Neural cell (in vitro differentiated cells): Measurements from ENCODE around the gene THUMPD1. TPM values are rescaled to one million over a fixed set of nuclear protein-coding genes. Genes with fewer than 3 reads are reported as not detected.

ENCODE experiments used
- H2AFZ ChIP-seq: fragments of 200-600, 300-800 bp; sonication (generic), shearing (Covaris generic); 2 replicates; pipeline ENCODE4 v1.6.0; 2014; ENCODE audit warnings: low read depth, mild to moderate bottlenecking, antibody characterized with exemption, low read length, moderate library complexity
- H3F3A ChIP-seq: fragments of 200-600 bp; shearing (Covaris generic); 2 replicates; pipeline ENCODE4 v1.6.1; 2016; ENCODE audit warnings: mild to moderate bottlenecking, moderate library complexity, mixed read lengths, antibody characterized with exemption, low read length; ENCODE audit not compliant: insufficient read depth, poor library complexity, severe bottlenecking
- H3K27ac ChIP-seq: fragments of 200-600, 300-800 bp; sonication (generic), shearing (Covaris generic); 2 replicates; pipeline ENCODE4 v1.5.1; 2014; ENCODE audit warnings: mild to moderate bottlenecking, low read length, moderate library complexity
- H3K27me3 ChIP-seq: fragments of 300-800, 200-600 bp; sonication (generic), shearing (Covaris generic); 2 replicates; pipeline ENCODE4 v1.6.0; 2014; ENCODE audit warnings: mild to moderate bottlenecking, low read depth, low read length, moderate library complexity; ENCODE audit not compliant: insufficient read depth
- H3K36me3 ChIP-seq: fragments of 300-800, 200-600 bp; sonication (generic), shearing (Covaris generic); 2 replicates; pipeline ENCODE4 v1.5.1; 2014; ENCODE audit warnings: mild to moderate bottlenecking, antibody characterized with exemption, low read length, moderate library complexity; ENCODE audit not compliant: insufficient read depth
- H3K4me2 ChIP-seq: fragments of 300-800, 200-600 bp; sonication (generic), shearing (Covaris generic); 2 replicates; pipeline ENCODE4 v1.6.0; 2014; ENCODE audit warnings: mild to moderate bottlenecking, low read length
- H3K4me3 ChIP-seq: fragments of 300-800, 200-600 bp; sonication (generic), shearing (Covaris generic); 2 replicates; pipeline ENCODE4 v1.5.1; 2014; ENCODE audit warnings: mild to moderate bottlenecking, low read length, moderate library complexity
- H3K79me2 ChIP-seq: fragments of 200-600 bp; shearing (Covaris generic); replicated peaks from 2 replicates; pipeline ENCODE4 v1.6.0; 2014; ENCODE audit warnings: mild to moderate bottlenecking, low read length, moderate library complexity; ENCODE audit not compliant: insufficient read depth
- H3K9ac ChIP-seq: fragments of 300-800, 200-600 bp; sonication (generic), shearing (Covaris generic); 2 replicates; pipeline ENCODE4 v1.6.1; 2016; ENCODE audit warnings: mild to moderate bottlenecking, low read length, mixed read lengths
- H3K9me2 ChIP-seq: fragments of 200-600 bp; shearing (Covaris generic); 2 replicates; pipeline ENCODE4 v1.6.1; 2016; ENCODE audit warnings: mild to moderate bottlenecking, low read length, mixed read lengths; ENCODE audit not compliant: insufficient read depth
- H3K9me3 ChIP-seq: fragments of 200-600, 300-800 bp; sonication (generic), shearing (Covaris generic); 2 replicates; pipeline ENCODE4 v1.6.1; 2016; ENCODE audit warnings: mild to moderate bottlenecking, mixed run types, low read length, moderate library complexity, mixed read lengths
- H4K20me1 ChIP-seq: fragments of 200-600 bp; shearing (Covaris generic); 2 replicates; pipeline ENCODE4 v1.6.1; 2016; ENCODE audit warnings: mild to moderate bottlenecking, mixed run types; ENCODE audit not compliant: insufficient read depth
- EP300 ChIP-seq: fragments of 450-650 bp; conservative IDR thresholded peaks from 2 replicates; pipeline ENCODE4 v1.6.1; 2014; ENCODE audit warnings: antibody characterized with exemption, mild to moderate bottlenecking, moderate library complexity; ENCODE audit not compliant: poor library complexity, severe bottlenecking
- EZH2 ChIP-seq: fragments of 200-600, 300-800 bp; shearing (Covaris generic), sonication (generic); IDR thresholded peaks from 2 replicates; pipeline ENCODE4 v1.6.1; 2014; ENCODE audit warnings: antibody characterized with exemption, low read length, borderline replicate concordance, mild to moderate bottlenecking; ENCODE audit not compliant: insufficient read depth, poor library complexity, severe bottlenecking
- MXI1 ChIP-seq: fragments of 450-650 bp; conservative IDR thresholded peaks from 2 replicates; pipeline ENCODE4 v1.6.1; 2014; ENCODE audit warnings: antibody characterized with exemption, mild to moderate bottlenecking; ENCODE audit not compliant: poor library complexity, severe bottlenecking
- POLR2AphosphoS5 ChIP-seq: IDR thresholded peaks from 2 replicates; pipeline ENCODE4 v1.6.1; 2012
- RAD21 ChIP-seq: fragments of 450-650 bp; conservative IDR thresholded peaks from 2 replicates; pipeline ENCODE4 v1.6.1; 2014; ENCODE audit warnings: antibody characterized with exemption, mild to moderate bottlenecking, moderate library complexity
- SMC3 ChIP-seq: fragments of 450-650 bp; conservative IDR thresholded peaks from 2 replicates; pipeline ENCODE4 v1.6.1; 2014; ENCODE audit warnings: antibody characterized with exemption, mild to moderate bottlenecking, moderate library complexity; ENCODE audit not compliant: poor library complexity
- TAF1 ChIP-seq: IDR thresholded peaks from 2 replicates; pipeline ENCODE4 v1.6.1; 2012; ENCODE audit warnings: low read depth
- polyA plus RNA-seq: library from polyadenylated mRNA; depleted of rRNA; stranded (reverse); fragments of >200 nt; gene quantifications from 2 replicates; pipeline ENCODE4 v1.2.3, GENCODE V29; 2014
- TF ChIP-seq, protein P1 (sequence below): fragments of 450-650 bp; IDR thresholded peaks from 2 replicates; pipeline ENCODE4 v1.5.1; 2014; ENCODE audit warnings: antibody characterized with exemption, mild to moderate bottlenecking, moderate library complexity; ENCODE audit not compliant: poor library complexity, severe bottlenecking
- TF ChIP-seq, protein P2 (sequence below): IDR thresholded peaks from 2 replicates; pipeline ENCODE4 v1.6.1; 2012; ENCODE audit warnings: borderline replicate concordance

The THUMPD1 gene
- polyA plus RNA-seq, 1 donor from 2014 or later: 57.1 TPM

DNA sequence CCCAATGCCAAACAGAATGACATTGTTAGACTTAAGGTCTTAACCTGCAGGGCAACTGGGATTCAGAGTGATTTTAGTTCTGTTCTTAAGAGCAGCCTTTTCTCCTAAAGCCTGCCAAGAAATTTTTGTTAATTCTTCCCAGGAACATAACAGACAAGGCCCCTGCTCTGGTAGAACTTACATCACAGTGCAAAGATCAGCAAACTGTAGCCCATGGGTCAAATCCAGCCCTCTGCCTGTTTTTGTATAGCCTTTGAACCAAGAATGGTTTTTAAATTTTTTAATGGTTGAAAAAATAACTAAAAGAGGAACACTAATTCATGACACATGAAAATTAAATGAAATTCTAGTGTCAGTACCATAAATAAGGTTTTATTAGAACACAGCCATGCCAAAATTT, 26.0 kb upstream of the THUMPD1 start:
- TF ChIP-seq, protein P1, sequence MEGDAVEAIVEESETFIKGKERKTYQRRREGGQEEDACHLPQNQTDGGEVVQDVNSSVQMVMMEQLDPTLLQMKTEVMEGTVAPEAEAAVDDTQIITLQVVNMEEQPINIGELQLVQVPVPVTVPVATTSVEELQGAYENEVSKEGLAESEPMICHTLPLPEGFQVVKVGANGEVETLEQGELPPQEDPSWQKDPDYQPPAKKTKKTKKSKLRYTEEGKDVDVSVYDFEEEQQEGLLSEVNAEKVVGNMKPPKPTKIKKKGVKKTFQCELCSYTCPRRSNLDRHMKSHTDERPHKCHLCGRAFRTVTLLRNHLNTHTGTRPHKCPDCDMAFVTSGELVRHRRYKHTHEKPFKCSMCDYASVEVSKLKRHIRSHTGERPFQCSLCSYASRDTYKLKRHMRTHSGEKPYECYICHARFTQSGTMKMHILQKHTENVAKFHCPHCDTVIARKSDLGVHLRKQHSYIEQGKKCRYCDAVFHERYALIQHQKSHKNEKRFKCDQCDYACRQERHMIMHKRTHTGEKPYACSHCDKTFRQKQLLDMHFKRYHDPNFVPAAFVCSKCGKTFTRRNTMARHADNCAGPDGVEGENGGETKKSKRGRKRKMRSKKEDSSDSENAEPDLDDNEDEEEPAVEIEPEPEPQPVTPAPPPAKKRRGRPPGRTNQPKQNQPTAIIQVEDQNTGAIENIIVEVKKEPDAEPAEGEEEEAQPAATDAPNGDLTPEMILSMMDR: no peak
- TF ChIP-seq POLR2AphosphoS5 (no peak), EZH2 (no peak), SMC3 (no peak), EP300 (no peak), MXI1 (no peak), RAD21 (no peak), TAF1 (no peak)
- TF ChIP-seq, protein P2, sequence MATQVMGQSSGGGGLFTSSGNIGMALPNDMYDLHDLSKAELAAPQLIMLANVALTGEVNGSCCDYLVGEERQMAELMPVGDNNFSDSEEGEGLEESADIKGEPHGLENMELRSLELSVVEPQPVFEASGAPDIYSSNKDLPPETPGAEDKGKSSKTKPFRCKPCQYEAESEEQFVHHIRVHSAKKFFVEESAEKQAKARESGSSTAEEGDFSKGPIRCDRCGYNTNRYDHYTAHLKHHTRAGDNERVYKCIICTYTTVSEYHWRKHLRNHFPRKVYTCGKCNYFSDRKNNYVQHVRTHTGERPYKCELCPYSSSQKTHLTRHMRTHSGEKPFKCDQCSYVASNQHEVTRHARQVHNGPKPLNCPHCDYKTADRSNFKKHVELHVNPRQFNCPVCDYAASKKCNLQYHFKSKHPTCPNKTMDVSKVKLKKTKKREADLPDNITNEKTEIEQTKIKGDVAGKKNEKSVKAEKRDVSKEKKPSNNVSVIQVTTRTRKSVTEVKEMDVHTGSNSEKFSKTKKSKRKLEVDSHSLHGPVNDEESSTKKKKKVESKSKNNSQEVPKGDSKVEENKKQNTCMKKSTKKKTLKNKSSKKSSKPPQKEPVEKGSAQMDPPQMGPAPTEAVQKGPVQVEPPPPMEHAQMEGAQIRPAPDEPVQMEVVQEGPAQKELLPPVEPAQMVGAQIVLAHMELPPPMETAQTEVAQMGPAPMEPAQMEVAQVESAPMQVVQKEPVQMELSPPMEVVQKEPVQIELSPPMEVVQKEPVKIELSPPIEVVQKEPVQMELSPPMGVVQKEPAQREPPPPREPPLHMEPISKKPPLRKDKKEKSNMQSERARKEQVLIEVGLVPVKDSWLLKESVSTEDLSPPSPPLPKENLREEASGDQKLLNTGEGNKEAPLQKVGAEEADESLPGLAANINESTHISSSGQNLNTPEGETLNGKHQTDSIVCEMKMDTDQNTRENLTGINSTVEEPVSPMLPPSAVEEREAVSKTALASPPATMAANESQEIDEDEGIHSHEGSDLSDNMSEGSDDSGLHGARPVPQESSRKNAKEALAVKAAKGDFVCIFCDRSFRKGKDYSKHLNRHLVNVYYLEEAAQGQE: no peak
- no peak overlapping the region for H2AFZ ChIP-seq
- H3K9me3 ChIP-seq: no peaks in the 10 kb centered on the region
- no peaks in the 10 kb centered on the region for H3K79me2 ChIP-seq
- no peak overlapping the region for H3K4me3 ChIP-seq
- H3F3A ChIP-seq: no peaks in the 10 kb centered on the region
- no peaks in the 10 kb centered on the region for H3K36me3 ChIP-seq
- H3K27ac ChIP-seq: no peak overlapping the region
- H3K9me2 ChIP-seq: no peaks in the 10 kb centered on the region
- no peaks in the 10 kb centered on the region for H3K27me3 ChIP-seq
- no peak overlapping the region for H3K9ac ChIP-seq
- no peaks in the 10 kb centered on the region for H4K20me1 ChIP-seq
- no peak overlapping the region for H3K4me2 ChIP-seq

DNA sequence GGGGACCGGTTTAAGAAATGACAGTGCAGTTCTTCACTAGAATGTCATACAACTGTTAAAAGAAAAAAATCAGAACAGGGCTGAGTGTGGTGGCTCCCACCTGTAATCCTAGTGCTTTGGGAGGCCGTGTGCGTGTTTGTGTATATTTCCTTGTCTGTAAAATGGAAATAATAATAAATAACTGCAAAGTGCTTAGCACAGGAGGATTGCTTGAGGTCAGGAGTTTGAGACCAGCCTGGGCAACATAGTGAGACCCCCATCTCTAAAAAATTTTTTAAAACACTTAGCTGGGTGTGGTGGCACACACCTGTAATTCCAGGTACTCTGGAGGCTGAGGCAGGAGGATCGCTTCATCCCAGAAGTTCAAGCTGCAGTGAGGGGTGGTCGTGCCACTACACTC, 24.7 kb upstream of the THUMPD1 start:
- no peak overlapping the region for H3K27ac ChIP-seq
- no peaks in the 10 kb centered on the region for H3K9me2 ChIP-seq
- H3K79me2 ChIP-seq: no peaks in the 10 kb centered on the region
- no peaks in the 10 kb centered on the region for H4K20me1 ChIP-seq
- no peak overlapping the region for H3K4me2 ChIP-seq
- no peak overlapping the region for H3K9ac ChIP-seq
- H3K4me3 ChIP-seq: no peak overlapping the region
- H2AFZ ChIP-seq: no peak overlapping the region
- H3K9me3 ChIP-seq: no peaks in the 10 kb centered on the region
- no peaks in the 10 kb centered on the region for H3F3A ChIP-seq
- no peaks in the 10 kb centered on the region for H3K27me3 ChIP-seq
- TF ChIP-seq, protein P1: no peak
- TF ChIP-seq RAD21 (no peak), MXI1 (no peak), POLR2AphosphoS5 (no peak), EP300 (no peak), EZH2 (no peak), SMC3 (no peak), TAF1 (no peak)
- TF ChIP-seq, protein P2: no peak
- H3K36me3 ChIP-seq: no peaks in the 10 kb centered on the region
